Spleen (tissue), 11 donors: ENCODE measurements around the gene CBX3. TPM values are rescaled to one million over a fixed set of nuclear protein-coding genes. Genes with fewer than 3 reads are reported as not detected.

Source experiments
- DNase-seq: peaks from one replicate; pipeline ENCODE4 v3.0.0-alpha.2; 2020
- H3K27ac ChIP-seq, 8 donors: fragments of 200-600 bp; sonication (generic) in 7 of 8; 1 replicate in 4 of 8; 2 replicates in 4 of 8; pipeline versions ENCODE4 v1.5.0 to v1.8.0; 2016 to 2021; ENCODE audit warnings: inconsistent platforms in 4 of 8, mild to moderate bottlenecking in 4 of 8, moderate library complexity in 1 of 8
- H3K27me3 ChIP-seq, 7 donors: fragments of 200-600 bp; sonication (generic) in 6 of 7; replicated peaks in 1 of 7; 1 replicate in 4 of 7; 2 replicates in 3 of 7; pipeline versions ENCODE4 v1.5.0 to v1.8.0; 2016 to 2021; ENCODE audit warnings: inconsistent platforms in 3 of 7, mild to moderate bottlenecking in 1 of 7
- H3K36me3 ChIP-seq, 6 donors: fragments of 200-600 bp; sonication (generic) in 5 of 6; 1 replicate in 4 of 6; 2 replicates in 2 of 6; pipeline versions ENCODE4 v1.5.0 to v1.8.0; 2016 to 2021; ENCODE audit warnings: inconsistent platforms in 2 of 6
- H3K4me1 ChIP-seq, 6 donors: fragments of 200-600 bp; sonication (generic) in 5 of 6; 1 replicate in 3 of 6; 2 replicates in 3 of 6; pipeline versions ENCODE4 v1.5.0 to v1.8.0; 2016 to 2021; ENCODE audit warnings: inconsistent platforms in 3 of 6
- H3K4me3 ChIP-seq, 8 donors: fragments of 200-600 bp; sonication (generic) in 7 of 8; 1 replicate in 4 of 8; 2 replicates in 4 of 8; pipeline versions ENCODE4 v1.5.0 to v1.8.0; 2016 to 2021; ENCODE audit warnings: inconsistent platforms in 4 of 8, mild to moderate bottlenecking in 4 of 8, moderate library complexity in 2 of 8
- H3K9me3 ChIP-seq, 8 donors: fragments of 200-600 bp; sonication (generic) in 7 of 8; 1 replicate in 4 of 8; 2 replicates in 4 of 8; pipeline versions ENCODE4 v1.5.0 to v1.8.0; 2016 to 2021; ENCODE audit warnings: inconsistent platforms in 4 of 8
- CTCF ChIP-seq, 11 experiments: fragments of 200-600 bp in 7 of 11; fragments of 450-650 bp in 4 of 11; sonication (generic) in 4 of 11; IDR thresholded peaks in 8 of 11; conservative IDR thresholded peaks in 3 of 11; 1 replicate in 7 of 11; 2 replicates in 4 of 11; pipeline versions ENCODE4 v1.4.0 to v1.8.0; 2016 to 2021; ENCODE audit warnings: antibody characterized with exemption in 11 of 11, inconsistent platforms in 4 of 11, mild to moderate bottlenecking in 1 of 11
- POLR2A ChIP-seq, 3 donors: fragments of 450-650 bp; IDR thresholded peaks; one replicate each; pipeline ENCODE4 v1.5.1; 2017; ENCODE audit warnings: antibody characterized with exemption in 3 of 3, mild to moderate bottlenecking in 1 of 3
- POLR2AphosphoS5 ChIP-seq, 3 donors: sonication (generic); formaldehyde crosslinking; IDR thresholded peaks; one replicate each; pipeline ENCODE4 v1.5.1; 2017; ENCODE audit warnings: antibody characterized with exemption in 3 of 3
- WGBS, 5 donors: extraction: QIAGEN DNeasy Blood & Tissue Kit in 3 of 5; methylation state at CpG; one replicate each; pipeline versions ENCODE4 v1.1.5 to v1.1.7; 2013 to 2018; 5-methylcytosine and 5-hydroxymethylcytosine counted together
- intact Hi-C: fragments of 100-400 bp; cut with DNase I; formaldehyde crosslinking; loops from one replicate; pipeline ENCODE4 v1.15.0; 2023; ENCODE audit warnings: low total_unique reads
- polyA plus RNA-seq, 3 donors: library from polyadenylated mRNA; stranded (reverse); fragments of 200-250 nt; gene quantifications; one replicate each; pipeline ENCODE4 v1.2.1, GENCODE V29; 2013
- total RNA-seq, 7 donors: library from RNA; depleted of rRNA in 3 of 7; stranded (reverse); fragments of >200 nt in 3 of 7; fragmentation: NEBNext Ultra II Directional in 4 of 7; extraction: Animal tissue kit (Norgen Biotek cat#: 25700) in 4 of 7; gene quantifications; one replicate each; pipeline versions ENCODE4 v1.1.0 to v1.2.1, GENCODE V29; 2016 to 2021
- donor health status: healthy with polysubstance abuse.
- donor health status: DM: no; HTN: no; CAD: no; lungs with moderate emphysema.
- donor health status: DM: no; HTN: no; CAD: no.
- donor health status: Bipolar disorder and iron deficiency.
- donor health status: healthy.
- donor health status: DM: no; HTN: no; CAD: no.
- donor health status: DM: yes; HTN: yes; CAD: no.

CBX3 gene
- total and polyA plus RNA-seq, 10 donors, result 87.3 to 146 (median 109) TPM

- DNase-seq, result no peak
- no peak overlapping the region for H3K27ac ChIP-seq
- no peaks in the 10 kb centered on the region for H3K27me3 ChIP-seq
- no peaks in the 10 kb centered on the region for H3K9me3 ChIP-seq
- peak in 2 of 3 donors; percentile 51 to 65 for TF ChIP-seq POLR2AphosphoS5 (IDR thresholded peaks at IDR 0.05)
- no peak for TF ChIP-seq POLR2A (IDR thresholded peaks at IDR 0.05)
- H3K4me3 ChIP-seq, result no peak overlapping the region
- H3K4me1 ChIP-seq, result peaks cover 0 to 40% (median 13%) of the 10 kb centered on the region in 6 donors
- 88 to 91% (median 91%) methylated on average over 7 of the region's 7 CpGs for WGBS, 5 donors
- H3K36me3 ChIP-seq, result no peaks in the 10 kb centered on the region
- intact Hi-C loops, result no loop called here
Observed at GRCh38 chr7:26178272-26178960, 23.1 kb upstream of the CBX3 start.

GRCh38 chr7:26179422-26179821, 22.1 kb upstream of the CBX3 start:
- Histone ChIP-seq H3K4me1 (peaks cover 0 to 47% (median 13%) of the 10 kb centered on the region in 6 donors), H3K4me3 (no peak overlapping the region), H3K27me3 (no peaks in the 10 kb centered on the region), H3K27ac (no peak overlapping the region), H3K36me3 (peaks cover 0 to 5% (median 0%) of the 10 kb centered on the region in 6 donors), H3K9me3 (no peaks in the 10 kb centered on the region)
- WGBS, 5 donors, result 70 to 84% (median 82%) methylated on average over 5 of the region's 5 CpGs
- no peak for DNase-seq
- no peak for TF ChIP-seq POLR2A (IDR thresholded peaks at IDR 0.05)
- peak in 2 of 3 donors; percentile 35 to 63 for TF ChIP-seq POLR2AphosphoS5 (IDR thresholded peaks at IDR 0.05)
- TF ChIP-seq CTCF (IDR thresholded peaks at IDR 0.05 in 8 of 11, conservative IDR thresholded peaks at IDR 0.05 in 3 of 11), result no peak
- intact Hi-C loops, result no loop called here

- intact Hi-C loops, result no loop called here
- H3K27ac ChIP-seq, result no peak overlapping the region
- TF ChIP-seq POLR2AphosphoS5 (IDR thresholded peaks at IDR 0.05), result peak in 1 of 3 donors; percentile 55
- no peak for TF ChIP-seq CTCF (IDR thresholded peaks at IDR 0.05 in 8 of 11, conservative IDR thresholded peaks at IDR 0.05 in 3 of 11)
- H3K4me3 ChIP-seq, result no peak overlapping the region
- H3K36me3 ChIP-seq, result peaks cover 0 to 10% (median 2%) of the 10 kb centered on the region in 6 donors
- WGBS, 5 donors, result 66 to 75% (median 69%) methylated on average over 8 of the region's 8 CpGs
- no peaks in the 10 kb centered on the region for H3K27me3 ChIP-seq
- DNase-seq, result no peak
- no peaks in the 10 kb centered on the region for H3K9me3 ChIP-seq
- peaks cover 0 to 48% (median 14%) of the 10 kb centered on the region in 6 donors for H3K4me1 ChIP-seq
Observed at GRCh38 chr7:26179826-26180497, 21.6 kb upstream of the CBX3 start.

GRCh38 chr7:26180792-26181198, 20.8 kb upstream of the CBX3 start:
- H3K4me3 ChIP-seq, result no peak overlapping the region
- peaks cover 0 to 57% (median 17%) of the 10 kb centered on the region in 6 donors for H3K4me1 ChIP-seq
- TF ChIP-seq CTCF (IDR thresholded peaks at IDR 0.05 in 8 of 11, conservative IDR thresholded peaks at IDR 0.05 in 3 of 11), result no peak
- TF ChIP-seq POLR2AphosphoS5 (IDR thresholded peaks at IDR 0.05), result peak; percentile 18 to 72 (median 64)
- no peaks in the 10 kb centered on the region for H3K27me3 ChIP-seq
- peak overlapping the region in 1 of 8 donors; percentile 19 for H3K27ac ChIP-seq
- 61 to 70% (median 69%) methylated on average over 5 of the region's 5 CpGs for WGBS, 5 donors
- peaks cover 0 to 19% (median 5%) of the 10 kb centered on the region in 6 donors for H3K36me3 ChIP-seq
- intact Hi-C loops, result no loop called here
- no peaks in the 10 kb centered on the region for H3K9me3 ChIP-seq
- no peak for DNase-seq
